WTC11 (cell line): Measurements from ENCODE around the gene RFC2. TPM values are rescaled to one million over a fixed set of nuclear protein-coding genes. Genes with fewer than 3 reads are reported as not detected.
A peak's percentile ranks its signal among the peaks of the same experiment; 100 is the strongest.
"Not testable (repeated sequence)": the region's sequence is repeated elsewhere in the genome, so short reads cannot be mapped to it uniquely, and the experiment has no call there.

Experiments used
- ATAC-seq: fragments of 200-7000 bp; cut with Tn5 transposase; 2 replicates; pipeline ENCODE4 v1.10.0; 2021; ENCODE audit warnings: mild to moderate bottlenecking, moderate library complexity
- CTCF ChIA-PET: fragments of 300-600 bp; sonication (Branson Sonifier 250); formaldehyde crosslinking; loops from one replicate; lab custom pipeline; 2021; ENCODE audit warnings: antibody characterized with exemption; lab: Charles Lee
- POLR2A ChIA-PET: fragments of 350-600 bp; sonication (Branson Sonifier 250); formaldehyde crosslinking; loops from one replicate; lab custom pipeline; 2021; ENCODE audit warnings: antibody characterized with exemption; lab: Charles Lee
- DNase-seq: peaks from one replicate; pipeline ENCODE4 v3.0.0; 2021; ENCODE audit warnings: low spot score
- H3K27ac Mint-ChIP-seq: 2 replicates; pipeline ENCODE4 v1.8.0; 2021; ENCODE audit warnings: mixed read lengths
- H3K27me3 Mint-ChIP-seq: 2 replicates; pipeline ENCODE4 v1.8.0; 2021; ENCODE audit warnings: low read depth, mild to moderate bottlenecking, moderate library complexity, mixed read lengths
- H3K36me3 Mint-ChIP-seq: 2 replicates; pipeline ENCODE4 v1.8.0; 2021; ENCODE audit warnings: mixed read lengths
- H3K4me1 Mint-ChIP-seq: 2 replicates; pipeline ENCODE4 v1.8.0; 2022; ENCODE audit warnings: mixed read lengths
- H3K4me3 Mint-ChIP-seq: 2 replicates; pipeline ENCODE4 v1.8.0; 2021; ENCODE audit warnings: mild to moderate bottlenecking, moderate library complexity, mixed read lengths
- H3K9me3 Mint-ChIP-seq: 2 replicates; pipeline ENCODE4 v1.8.0; 2021; ENCODE audit warnings: mixed read lengths
- CBFB ChIP-seq: sonication (generic); formaldehyde crosslinking; IDR thresholded peaks from 2 replicates; pipeline ENCODE4 v1.8.1; 2022; ENCODE audit warnings: mild to moderate bottlenecking, low read depth, missing genetic modification reagents
- ELF4 ChIP-seq: sonication (generic); formaldehyde crosslinking; IDR thresholded peaks from 2 replicates; pipeline ENCODE4 v1.8.1; 2022; ENCODE audit warnings: low read depth, mild to moderate bottlenecking, moderate library complexity, missing genetic modification reagents
- FOXK1 ChIP-seq: sonication (generic); formaldehyde crosslinking; IDR thresholded peaks from 2 replicates; pipeline ENCODE4 v1.8.0; 2022; ENCODE audit warnings: mild to moderate bottlenecking, moderate library complexity, missing genetic modification reagents
- GABPB1 ChIP-seq: sonication (generic); formaldehyde crosslinking; IDR thresholded peaks from 2 replicates; pipeline ENCODE4 v1.8.1; 2023; ENCODE audit warnings: mild to moderate bottlenecking, missing genetic modification reagents
- GRHL2 ChIP-seq: fragments of 250-450 bp; sonication (Bioruptor Pico); IDR thresholded peaks from 2 replicates; pipeline ENCODE4 v1.8.0; 2022; ENCODE audit warnings: mild to moderate bottlenecking, moderate library complexity; ENCODE audit not compliant: insufficient replicate concordance, severe bottlenecking
- GTF2I ChIP-seq: fragments of 250-450 bp; sonication (Bioruptor Pico); conservative IDR thresholded peaks from 2 replicates; pipeline ENCODE4 v1.4.0; 2021; ENCODE audit warnings: mild to moderate bottlenecking
- MYBL2 ChIP-seq: sonication (generic); formaldehyde crosslinking; IDR thresholded peaks from 2 replicates; pipeline ENCODE4 v1.8.1; 2023; ENCODE audit warnings: mild to moderate bottlenecking, moderate library complexity, missing genetic modification reagents
- NFATC4 ChIP-seq: fragments of 250-450 bp; sonication (Bioruptor Pico); IDR thresholded peaks from 2 replicates; pipeline ENCODE4 v1.9.0; 2021; ENCODE audit warnings: mild to moderate bottlenecking
- NFYB ChIP-seq: sonication (generic); formaldehyde crosslinking; conservative IDR thresholded peaks from 2 replicates; pipeline ENCODE4 v1.8.0; 2022; ENCODE audit warnings: low read depth, missing genetic modification reagents
- NR2C2 ChIP-seq: sonication (generic); formaldehyde crosslinking; IDR thresholded peaks from 2 replicates; pipeline ENCODE4 v1.8.0; 2022; ENCODE audit warnings: mild to moderate bottlenecking, missing genetic modification reagents
- OVOL2 ChIP-seq: fragments of 250-450 bp; sonication (Bioruptor Pico); IDR thresholded peaks from 2 replicates; pipeline ENCODE4 v1.9.0; 2021; ENCODE audit warnings: mild to moderate bottlenecking, borderline replicate concordance
- PRRX2 ChIP-seq: fragments of 250-450 bp; sonication (Bioruptor Pico); IDR thresholded peaks from 2 replicates; pipeline ENCODE4 v1.8.0; 2021; ENCODE audit warnings: mild to moderate bottlenecking
- SMAD3 ChIP-seq: sonication (generic); formaldehyde crosslinking; IDR thresholded peaks from 2 replicates; pipeline ENCODE4 v1.8.0; 2022; ENCODE audit warnings: missing genetic modification reagents, mild to moderate bottlenecking, borderline replicate concordance
- SOX15 ChIP-seq: fragments of 250-450 bp; sonication (Bioruptor Pico); IDR thresholded peaks from 2 replicates; pipeline ENCODE4 v1.9.0; 2021; ENCODE audit warnings: mild to moderate bottlenecking
- TCF7 ChIP-seq: sonication (generic); formaldehyde crosslinking; IDR thresholded peaks from 2 replicates; pipeline ENCODE4 v1.8.0; 2022; ENCODE audit warnings: mild to moderate bottlenecking, low read depth, missing genetic modification reagents, moderate library complexity
- TP53 ChIP-seq: sonication (generic); formaldehyde crosslinking; IDR thresholded peaks from 2 replicates; pipeline ENCODE4 v1.8.1; 2023; ENCODE audit warnings: mild to moderate bottlenecking, missing genetic modification reagents
- ZNF263 ChIP-seq: sonication (generic); formaldehyde crosslinking; IDR thresholded peaks from 2 replicates; pipeline ENCODE4 v1.8.1; 2022; ENCODE audit warnings: low read depth, mild to moderate bottlenecking, moderate library complexity, missing genetic modification reagents
- total RNA-seq: library from RNA; stranded (reverse); gene quantifications from 3 replicates; pipeline ENCODE4 v1.2.3, GENCODE V29; 2021
- TF ChIP-seq, protein P1 (sequence below): fragments of 200-600 bp; IDR thresholded peaks from 2 replicates; pipeline ENCODE4 v1.8.0; 2022; ENCODE audit warnings: antibody characterized with exemption
- TF ChIP-seq, protein P2 (sequence below): sonication (generic); formaldehyde crosslinking; conservative IDR thresholded peaks from 2 replicates; pipeline ENCODE4 v1.8.1; 2022; ENCODE audit warnings: mild to moderate bottlenecking, missing genetic modification reagents
- TF ChIP-seq, protein P3 (sequence below): fragments of 250-450 bp; sonication (Bioruptor Pico); IDR thresholded peaks from 2 replicates; pipeline ENCODE4 v1.8.0; 2021; ENCODE audit warnings: mild to moderate bottlenecking
- TF ChIP-seq, protein P4 (sequence below): sonication (generic); formaldehyde crosslinking; IDR thresholded peaks from 2 replicates; pipeline ENCODE4 v1.8.0; 2022; ENCODE audit warnings: mild to moderate bottlenecking, missing genetic modification reagents
- TF ChIP-seq, protein P5 (sequence below): fragments of 250-450 bp; sonication (Bioruptor Pico); IDR thresholded peaks from 2 replicates; pipeline ENCODE4 v2.1.2; 2022; ENCODE audit warnings: mild to moderate bottlenecking, moderate library complexity

Gene RFC2
- total RNA-seq, 1 experiment from 2014 or later, result 80.7 TPM

DNA sequence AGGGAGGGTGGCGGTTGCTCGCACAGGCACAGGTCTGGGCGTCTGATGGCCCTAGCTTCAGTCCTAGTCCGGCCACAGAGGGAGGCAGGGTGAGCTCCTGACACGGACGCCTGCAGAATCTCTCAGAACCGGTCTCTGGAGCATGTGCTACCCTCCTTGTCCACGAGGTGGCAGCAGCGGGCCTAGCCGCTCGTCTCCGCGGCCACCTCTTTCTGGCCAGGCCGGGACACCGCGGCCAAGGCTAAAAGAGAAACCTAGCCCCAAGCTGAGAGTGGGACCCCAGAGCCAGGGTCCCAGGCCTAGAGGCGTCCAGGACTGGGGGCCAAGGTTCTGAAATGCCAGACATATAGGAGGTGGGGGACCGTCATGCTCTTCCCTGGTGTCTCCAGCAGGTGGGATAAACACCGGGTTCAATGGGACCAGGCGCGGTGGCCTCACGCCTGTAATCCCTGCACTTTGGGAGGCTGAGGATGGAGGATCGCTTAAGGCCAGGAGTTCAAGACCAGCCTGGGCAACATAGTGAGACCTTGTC, 47.5 kb downstream of the RFC2 start (continued):
- TF ChIP-seq, protein P1, sequence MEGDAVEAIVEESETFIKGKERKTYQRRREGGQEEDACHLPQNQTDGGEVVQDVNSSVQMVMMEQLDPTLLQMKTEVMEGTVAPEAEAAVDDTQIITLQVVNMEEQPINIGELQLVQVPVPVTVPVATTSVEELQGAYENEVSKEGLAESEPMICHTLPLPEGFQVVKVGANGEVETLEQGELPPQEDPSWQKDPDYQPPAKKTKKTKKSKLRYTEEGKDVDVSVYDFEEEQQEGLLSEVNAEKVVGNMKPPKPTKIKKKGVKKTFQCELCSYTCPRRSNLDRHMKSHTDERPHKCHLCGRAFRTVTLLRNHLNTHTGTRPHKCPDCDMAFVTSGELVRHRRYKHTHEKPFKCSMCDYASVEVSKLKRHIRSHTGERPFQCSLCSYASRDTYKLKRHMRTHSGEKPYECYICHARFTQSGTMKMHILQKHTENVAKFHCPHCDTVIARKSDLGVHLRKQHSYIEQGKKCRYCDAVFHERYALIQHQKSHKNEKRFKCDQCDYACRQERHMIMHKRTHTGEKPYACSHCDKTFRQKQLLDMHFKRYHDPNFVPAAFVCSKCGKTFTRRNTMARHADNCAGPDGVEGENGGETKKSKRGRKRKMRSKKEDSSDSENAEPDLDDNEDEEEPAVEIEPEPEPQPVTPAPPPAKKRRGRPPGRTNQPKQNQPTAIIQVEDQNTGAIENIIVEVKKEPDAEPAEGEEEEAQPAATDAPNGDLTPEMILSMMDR, result peak; percentile 98
- no peak for TF ChIP-seq OVOL2 (CRISPR knock-in tag)
- TF ChIP-seq GABPB1 (CRISPR knock-in tag), result 0 out of 2 replicates have a peak, but pooled peaks have one; percentile 44
- peak; percentile 83; the same call in 1 of the 2 replicates for TF ChIP-seq GTF2I
- no peak for TF ChIP-seq ELF4
- TF ChIP-seq, protein P2, sequence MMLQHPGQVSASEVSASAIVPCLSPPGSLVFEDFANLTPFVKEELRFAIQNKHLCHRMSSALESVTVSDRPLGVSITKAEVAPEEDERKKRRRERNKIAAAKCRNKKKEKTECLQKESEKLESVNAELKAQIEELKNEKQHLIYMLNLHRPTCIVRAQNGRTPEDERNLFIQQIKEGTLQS (CRISPR knock-in tag), result no peak

DNA sequence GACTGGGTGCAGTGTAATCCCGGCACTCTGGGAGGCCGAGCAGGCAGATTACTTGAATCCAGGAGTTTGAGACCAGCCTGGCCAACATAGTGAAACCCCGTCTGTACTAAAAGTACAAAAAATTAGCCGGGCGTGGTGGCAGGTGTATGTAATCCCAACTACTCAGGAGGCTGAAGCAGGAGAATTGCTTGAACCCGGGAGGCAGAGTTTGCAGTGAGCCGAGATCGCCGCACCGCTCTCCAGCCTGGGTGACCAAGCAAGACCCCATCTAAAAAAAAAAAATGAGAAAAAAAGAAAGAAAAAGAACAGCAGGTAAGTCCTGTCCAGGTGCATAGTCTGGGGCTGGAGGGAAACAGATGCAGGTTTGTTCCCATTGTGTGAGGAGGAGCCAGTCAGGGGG, 48.1 kb downstream of the RFC2 start:
- not testable (repeated sequence) for ATAC-seq, H3K9me3 Mint-ChIP-seq, H3K4me3 Mint-ChIP-seq, H3K27me3 Mint-ChIP-seq, DNase-seq, H3K36me3 Mint-ChIP-seq, H3K4me1 Mint-ChIP-seq, H3K27ac Mint-ChIP-seq
- CTCF ChIA-PET, result interaction anchor here (0.5 to 11.0 kb wide), 104 partner anchors 8 to 452 kb away, joined by 3 to 275 read pairs (median 5); partner anchors contain the start of genes CLIP2, EIF4H, GTF2I and LIMK1
- POLR2A ChIA-PET, result interaction anchor here (1.5 kb wide), 1 partner anchor 22 kb away, joined by 5 read pairs; no protein-coding TSS in a partner anchor

DNA sequence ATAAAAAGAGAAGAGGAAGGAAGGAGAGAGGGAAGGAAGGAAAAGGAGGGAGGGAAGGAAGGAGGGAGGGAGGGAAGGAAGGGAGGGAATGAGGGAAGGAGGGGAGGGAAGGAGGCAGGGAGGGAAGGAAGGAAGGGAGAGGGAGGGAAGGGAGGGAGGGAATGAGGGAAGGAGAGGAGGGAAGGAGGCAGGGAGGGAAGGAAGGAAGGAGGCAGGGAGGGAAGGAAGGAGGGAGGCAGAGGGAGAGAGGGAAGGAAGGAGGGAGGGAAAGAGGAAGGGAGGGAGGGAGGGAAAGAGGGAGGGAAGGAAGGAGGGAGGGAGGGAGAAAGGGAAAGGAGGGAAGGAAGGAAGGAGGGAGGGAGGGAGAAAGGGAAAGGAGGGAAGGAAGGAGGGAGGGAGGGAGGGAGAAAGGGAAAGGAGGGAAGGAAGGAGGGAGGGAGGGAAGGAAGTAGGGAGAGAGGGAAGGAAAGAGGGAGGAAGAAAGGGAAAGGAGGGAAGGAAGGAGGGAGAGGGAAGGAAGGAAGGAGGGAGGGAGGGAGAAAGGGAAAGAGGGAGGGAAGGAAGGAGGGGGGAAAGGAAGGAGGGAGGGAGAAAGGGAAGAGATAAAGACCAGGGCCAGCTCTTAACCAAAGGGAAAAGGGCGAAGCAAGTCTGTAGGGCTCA, 50.1 kb downstream of the RFC2 start:
- H3K4me3 Mint-ChIP-seq, result no peak overlapping the region
- POLR2A ChIA-PET, result no interaction called here
- no peak overlapping the region for H3K27ac Mint-ChIP-seq

More for the DNA sequence above, 50.1 kb downstream of the RFC2 start:
- no peak for ATAC-seq
- Mint-ChIP-seq H3K4me1 (no peaks in the 10 kb centered on the region), H3K9me3 (no peaks in the 10 kb centered on the region), H3K36me3 (no peaks in the 10 kb centered on the region), H3K27me3 (no peaks in the 10 kb centered on the region)
- CTCF ChIA-PET, result interaction anchor here (0.6 to 11.0 kb wide), 10 partner anchors 10 to 468 kb away, joined by 3 to 275 read pairs (median 4); no protein-coding TSS in a partner anchor
- DNase-seq, result no peak
- TF ChIP-seq NFYB (CRISPR knock-in tag) (no peak), CBFB (CRISPR knock-in tag) (no peak), GRHL2 (CRISPR knock-in tag) (no peak), NR2C2 (CRISPR knock-in tag) (no peak), PRRX2 (CRISPR knock-in tag) (no peak), OVOL2 (CRISPR knock-in tag) (no peak), ZNF263 (CRISPR knock-in tag) (no peak), MYBL2 (CRISPR knock-in tag) (no peak), SOX15 (CRISPR knock-in tag) (no peak), TCF7 (no peak), NFATC4 (CRISPR knock-in tag) (no peak), FOXK1 (CRISPR knock-in tag) (no peak), SMAD3 (CRISPR knock-in tag) (no peak), GTF2I (no peak), TP53 (CRISPR knock-in tag) (no peak)
- TF ChIP-seq, protein P3, sequence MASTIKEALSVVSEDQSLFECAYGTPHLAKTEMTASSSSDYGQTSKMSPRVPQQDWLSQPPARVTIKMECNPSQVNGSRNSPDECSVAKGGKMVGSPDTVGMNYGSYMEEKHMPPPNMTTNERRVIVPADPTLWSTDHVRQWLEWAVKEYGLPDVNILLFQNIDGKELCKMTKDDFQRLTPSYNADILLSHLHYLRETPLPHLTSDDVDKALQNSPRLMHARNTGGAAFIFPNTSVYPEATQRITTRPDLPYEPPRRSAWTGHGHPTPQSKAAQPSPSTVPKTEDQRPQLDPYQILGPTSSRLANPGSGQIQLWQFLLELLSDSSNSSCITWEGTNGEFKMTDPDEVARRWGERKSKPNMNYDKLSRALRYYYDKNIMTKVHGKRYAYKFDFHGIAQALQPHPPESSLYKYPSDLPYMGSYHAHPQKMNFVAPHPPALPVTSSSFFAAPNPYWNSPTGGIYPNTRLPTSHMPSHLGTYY (CRISPR knock-in tag), result no peak
- TF ChIP-seq, protein P4, sequence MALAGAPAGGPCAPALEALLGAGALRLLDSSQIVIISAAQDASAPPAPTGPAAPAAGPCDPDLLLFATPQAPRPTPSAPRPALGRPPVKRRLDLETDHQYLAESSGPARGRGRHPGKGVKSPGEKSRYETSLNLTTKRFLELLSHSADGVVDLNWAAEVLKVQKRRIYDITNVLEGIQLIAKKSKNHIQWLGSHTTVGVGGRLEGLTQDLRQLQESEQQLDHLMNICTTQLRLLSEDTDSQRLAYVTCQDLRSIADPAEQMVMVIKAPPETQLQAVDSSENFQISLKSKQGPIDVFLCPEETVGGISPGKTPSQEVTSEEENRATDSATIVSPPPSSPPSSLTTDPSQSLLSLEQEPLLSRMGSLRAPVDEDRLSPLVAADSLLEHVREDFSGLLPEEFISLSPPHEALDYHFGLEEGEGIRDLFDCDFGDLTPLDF (CRISPR knock-in tag), result no peak
- TF ChIP-seq, protein P5, sequence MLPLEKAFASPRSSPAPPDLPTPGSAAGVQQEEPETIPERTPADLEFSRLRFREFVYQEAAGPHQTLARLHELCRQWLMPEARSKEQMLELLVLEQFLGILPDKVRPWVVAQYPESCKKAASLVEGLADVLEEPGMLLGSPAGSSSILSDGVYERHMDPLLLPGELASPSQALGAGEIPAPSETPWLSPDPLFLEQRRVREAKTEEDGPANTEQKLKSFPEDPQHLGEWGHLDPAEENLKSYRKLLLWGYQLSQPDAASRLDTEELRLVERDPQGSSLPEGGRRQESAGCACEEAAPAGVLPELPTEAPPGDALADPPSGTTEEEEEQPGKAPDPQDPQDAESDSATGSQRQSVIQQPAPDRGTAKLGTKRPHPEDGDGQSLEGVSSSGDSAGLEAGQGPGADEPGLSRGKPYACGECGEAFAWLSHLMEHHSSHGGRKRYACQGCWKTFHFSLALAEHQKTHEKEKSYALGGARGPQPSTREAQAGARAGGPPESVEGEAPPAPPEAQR (CRISPR knock-in tag), result no peak
- TF ChIP-seq, protein P2 (CRISPR knock-in tag), result no peak
